ENCODE measurements around the gene FABP7. TPM values are rescaled to one million over a fixed set of nuclear protein-coding genes. Genes with fewer than 3 reads are reported as not detected.

The FABP7 gene
- total and polyA plus RNA-seq, 2 of the 13 experiments (the other 11 are each of a cell fraction or from before 2014, with no cell fraction given) = not detected

DNA sequence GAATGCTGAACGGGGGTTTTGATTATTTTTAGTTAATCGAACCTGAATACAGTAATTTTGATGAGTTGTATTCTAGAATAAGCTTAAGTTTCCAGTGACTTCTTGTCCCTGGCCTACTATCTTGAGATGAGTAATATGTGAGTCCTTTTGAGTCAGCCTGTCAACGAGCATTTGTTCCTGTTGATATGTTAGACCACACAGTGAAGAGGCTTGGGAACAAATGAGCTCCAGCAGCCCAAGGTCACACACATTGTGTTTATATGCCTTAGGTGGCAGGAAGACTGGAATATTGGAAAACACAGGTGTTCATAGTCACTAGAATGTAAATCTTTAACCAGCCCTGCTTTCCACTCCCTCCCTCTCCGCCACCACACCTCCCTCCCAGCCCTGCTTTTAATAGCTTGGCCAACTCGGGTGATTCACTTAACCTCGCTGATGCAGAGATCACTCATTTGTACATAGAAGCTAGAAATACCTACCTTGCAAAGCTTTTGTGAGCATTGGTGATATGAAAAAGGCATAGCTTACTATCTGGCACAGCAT, 18.7 kb downstream of the FABP7 start (continued):
- TF ChIP-seq, protein P1, sequence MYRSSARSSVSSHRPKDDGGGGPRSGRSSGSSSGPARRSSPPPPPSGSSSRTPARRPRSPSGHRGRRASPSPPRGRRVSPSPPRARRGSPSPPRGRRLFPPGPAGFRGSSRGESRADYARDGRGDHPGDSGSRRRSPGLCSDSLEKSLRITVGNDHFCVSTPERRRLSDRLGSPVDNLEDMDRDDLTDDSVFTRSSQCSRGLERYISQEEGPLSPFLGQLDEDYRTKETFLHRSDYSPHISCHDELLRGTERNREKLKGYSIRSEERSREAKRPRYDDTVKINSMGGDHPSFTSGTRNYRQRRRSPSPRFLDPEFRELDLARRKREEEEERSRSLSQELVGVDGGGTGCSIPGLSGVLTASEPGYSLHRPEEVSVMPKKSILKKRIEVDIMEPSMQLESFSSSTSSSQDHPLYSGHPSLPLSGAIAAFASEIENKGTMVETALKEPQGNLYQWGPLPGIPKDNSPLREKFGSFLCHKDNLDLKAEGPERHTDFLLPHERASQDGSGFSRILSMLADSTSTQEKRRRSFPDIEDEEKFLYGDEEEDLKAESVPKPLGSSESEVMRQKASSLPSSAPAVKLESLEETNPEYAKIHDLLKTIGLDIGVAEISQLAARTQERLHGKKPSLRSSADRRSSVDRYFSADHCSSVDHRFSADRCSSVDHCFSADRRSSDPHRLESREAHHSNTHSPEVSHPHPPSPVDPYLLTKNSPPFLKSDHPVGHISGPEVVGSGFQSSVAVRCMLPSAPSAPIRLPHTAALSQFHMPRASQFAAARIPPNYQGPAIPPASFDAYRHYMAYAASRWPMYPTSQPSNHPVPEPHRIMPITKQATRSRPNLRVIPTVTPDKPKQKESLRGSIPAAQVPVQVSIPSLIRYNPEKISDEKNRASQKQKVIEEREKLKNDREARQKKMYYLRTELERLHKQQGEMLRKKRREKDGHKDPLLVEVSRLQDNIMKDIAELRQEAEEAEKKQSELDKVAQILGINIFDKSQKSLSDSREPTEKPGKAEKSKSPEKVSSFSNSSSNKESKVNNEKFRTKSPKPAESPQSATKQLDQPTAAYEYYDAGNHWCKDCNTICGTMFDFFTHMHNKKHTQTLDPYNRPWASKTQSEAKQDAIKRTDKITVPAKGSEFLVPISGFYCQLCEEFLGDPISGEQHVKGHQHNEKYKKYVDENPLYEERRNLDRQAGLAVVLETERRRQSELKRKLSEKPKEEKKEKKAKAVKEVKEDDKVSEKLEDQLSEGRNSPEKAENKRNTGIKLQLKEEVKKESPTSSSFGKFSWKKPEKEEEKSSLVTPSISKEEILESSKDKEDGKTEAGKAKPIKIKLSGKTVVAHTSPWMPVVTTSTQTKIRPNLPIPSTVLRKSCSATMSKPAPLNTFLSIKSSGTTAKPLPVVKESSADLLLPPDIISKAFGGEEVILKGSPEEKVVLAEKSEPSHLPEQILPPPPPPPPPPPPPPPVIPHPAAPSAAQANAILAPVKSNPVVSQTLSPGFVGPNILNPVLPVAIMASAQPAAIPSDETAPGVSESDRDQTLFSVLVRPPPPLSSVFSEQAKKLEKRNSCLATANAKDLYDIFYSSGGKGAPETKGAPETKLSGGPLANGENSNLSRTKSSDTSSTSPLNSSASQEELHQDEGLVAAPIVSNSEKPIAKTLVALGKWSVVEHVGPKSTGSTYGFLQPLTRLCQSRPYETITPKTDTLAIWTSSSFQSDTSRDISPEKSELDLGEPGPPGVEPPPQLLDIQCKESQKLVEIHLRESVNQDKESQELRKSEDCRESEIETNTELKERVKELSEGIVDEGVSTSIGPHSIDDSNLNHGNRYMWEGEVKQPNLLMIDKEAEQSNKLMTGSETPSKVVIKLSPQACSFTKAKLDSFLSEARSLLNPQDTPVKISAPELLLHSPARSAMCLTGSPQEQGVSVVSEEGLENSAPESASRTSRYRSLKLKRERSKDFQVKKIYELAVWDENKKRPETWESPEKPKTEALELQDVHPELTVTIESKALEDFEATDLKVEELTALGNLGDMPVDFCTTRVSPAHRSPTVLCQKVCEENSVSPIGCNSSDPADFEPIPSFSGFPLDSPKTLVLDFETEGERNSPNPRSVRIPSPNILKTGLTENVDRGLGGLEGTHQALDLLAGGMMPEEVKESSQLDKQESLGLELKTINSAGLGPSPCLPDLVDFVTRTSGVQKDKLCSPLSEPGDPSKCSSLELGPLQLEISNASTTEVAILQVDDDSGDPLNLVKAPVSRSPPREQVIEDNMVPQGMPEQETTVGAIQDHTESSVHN (CRISPR knock-in tag; IDR thresholded peaks at IDR 0.05) = no peak
- TF ChIP-seq, protein P2, sequence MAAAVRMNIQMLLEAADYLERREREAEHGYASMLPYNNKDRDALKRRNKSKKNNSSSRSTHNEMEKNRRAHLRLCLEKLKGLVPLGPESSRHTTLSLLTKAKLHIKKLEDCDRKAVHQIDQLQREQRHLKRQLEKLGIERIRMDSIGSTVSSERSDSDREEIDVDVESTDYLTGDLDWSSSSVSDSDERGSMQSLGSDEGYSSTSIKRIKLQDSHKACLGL (CRISPR knock-in tag; IDR thresholded peaks at IDR 0.05) = no peak
- peak; percentile 78; the same call in 1 of the 2 replicates for TF ChIP-seq ZSCAN31 (CRISPR knock-in tag; IDR thresholded peaks at IDR 0.05; ENCODE audit: low read depth)
- 0 out of 2 replicates have a peak, but pooled peaks have one; percentile 62 for TF ChIP-seq ZNF510 (CRISPR knock-in tag; IDR thresholded peaks at IDR 0.05; ENCODE audit: low read depth)
- TF ChIP-seq SMAD3 (CRISPR knock-in tag; IDR thresholded peaks at IDR 0.05) = peak; percentile 96; the same call in 1 of the 2 replicates
- TF ChIP-seq, protein P3, sequence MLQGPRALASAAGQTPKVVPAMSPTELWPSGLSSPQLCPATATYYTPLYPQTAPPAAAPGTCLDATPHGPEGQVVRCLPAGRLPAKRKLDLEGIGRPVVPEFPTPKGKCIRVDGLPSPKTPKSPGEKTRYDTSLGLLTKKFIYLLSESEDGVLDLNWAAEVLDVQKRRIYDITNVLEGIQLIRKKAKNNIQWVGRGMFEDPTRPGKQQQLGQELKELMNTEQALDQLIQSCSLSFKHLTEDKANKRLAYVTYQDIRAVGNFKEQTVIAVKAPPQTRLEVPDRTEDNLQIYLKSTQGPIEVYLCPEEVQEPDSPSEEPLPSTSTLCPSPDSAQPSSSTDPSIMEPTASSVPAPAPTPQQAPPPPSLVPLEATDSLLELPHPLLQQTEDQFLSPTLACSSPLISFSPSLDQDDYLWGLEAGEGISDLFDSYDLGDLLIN (CRISPR knock-in tag; IDR thresholded peaks at IDR 0.05; ENCODE audit: borderline replicate concordance) = no peak
- TF ChIP-seq, protein P4, sequence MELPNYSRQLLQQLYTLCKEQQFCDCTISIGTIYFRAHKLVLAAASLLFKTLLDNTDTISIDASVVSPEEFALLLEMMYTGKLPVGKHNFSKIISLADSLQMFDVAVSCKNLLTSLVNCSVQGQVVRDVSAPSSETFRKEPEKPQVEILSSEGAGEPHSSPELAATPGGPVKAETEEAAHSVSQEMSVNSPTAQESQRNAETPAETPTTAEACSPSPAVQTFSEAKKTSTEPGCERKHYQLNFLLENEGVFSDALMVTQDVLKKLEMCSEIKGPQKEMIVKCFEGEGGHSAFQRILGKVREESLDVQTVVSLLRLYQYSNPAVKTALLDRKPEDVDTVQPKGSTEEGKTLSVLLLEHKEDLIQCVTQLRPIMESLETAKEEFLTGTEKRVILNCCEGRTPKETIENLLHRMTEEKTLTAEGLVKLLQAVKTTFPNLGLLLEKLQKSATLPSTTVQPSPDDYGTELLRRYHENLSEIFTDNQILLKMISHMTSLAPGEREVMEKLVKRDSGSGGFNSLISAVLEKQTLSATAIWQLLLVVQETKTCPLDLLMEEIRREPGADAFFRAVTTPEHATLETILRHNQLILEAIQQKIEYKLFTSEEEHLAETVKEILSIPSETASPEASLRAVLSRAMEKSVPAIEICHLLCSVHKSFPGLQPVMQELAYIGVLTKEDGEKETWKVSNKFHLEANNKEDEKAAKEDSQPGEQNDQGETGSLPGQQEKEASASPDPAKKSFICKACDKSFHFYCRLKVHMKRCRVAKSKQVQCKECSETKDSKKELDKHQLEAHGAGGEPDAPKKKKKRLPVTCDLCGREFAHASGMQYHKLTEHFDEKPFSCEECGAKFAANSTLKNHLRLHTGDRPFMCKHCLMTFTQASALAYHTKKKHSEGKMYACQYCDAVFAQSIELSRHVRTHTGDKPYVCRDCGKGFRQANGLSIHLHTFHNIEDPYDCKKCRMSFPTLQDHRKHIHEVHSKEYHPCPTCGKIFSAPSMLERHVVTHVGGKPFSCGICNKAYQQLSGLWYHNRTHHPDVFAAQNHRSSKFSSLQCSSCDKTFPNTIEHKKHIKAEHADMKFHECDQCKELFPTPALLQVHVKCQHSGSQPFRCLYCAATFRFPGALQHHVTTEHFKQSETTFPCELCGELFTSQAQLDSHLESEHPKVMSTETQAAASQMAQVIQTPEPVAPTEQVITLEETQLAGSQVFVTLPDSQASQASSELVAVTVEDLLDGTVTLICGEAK (IDR thresholded peaks at IDR 0.05) = no peak
- TF ChIP-seq, protein P4 (CRISPR knock-in tag; IDR thresholded peaks at IDR 0.05) = no peak
- peak; percentile 64; the same call in 1 of the 2 replicates for TF ChIP-seq FOXK2 (IDR thresholded peaks at IDR 0.05)
- TF ChIP-seq KDM5A (IDR thresholded peaks at IDR 0.05; ENCODE audit: borderline replicate concordance, low read length) = no peak
